Measurements from ENCODE around the gene ACTN4. TPM values are rescaled to one million over a fixed set of nuclear protein-coding genes. Genes with fewer than 3 reads are reported as not detected.
A peak's percentile ranks its signal among the peaks of the same experiment; 100 is the strongest.

The ACTN4 gene
- total RNA-seq, 4 donors from 2014 or later: 475 to 520 (median 507) TPM

- TF ChIP-seq POLR2AphosphoS5 (IDR thresholded peaks at IDR 0.05) (no peak), EP300 (IDR thresholded peaks at IDR 0.05) (no peak), CTCF (IDR thresholded peaks at IDR 0.05) (no peak), POLR2A (IDR thresholded peaks at IDR 0.05) (no peak)
- Histone ChIP-seq H3K27me3 (no peaks in the 10 kb centered on the region), H3K4me3 (no peak overlapping the region), H3K9me3 (no peaks in the 10 kb centered on the region), H3K36me3 (no peaks in the 10 kb centered on the region), H3K27ac (peak overlapping the region; percentile 96), H3K4me1 (peaks cover 98% of the 10 kb centered on the region)
- DNase-seq (ENCODE audit: low spot score in 2 of 2): no peak
- WGBS: 49% methylated on average over 5 of the region's 5 CpGs
Observed at GRCh38 chr19:38655148-38655824, 7.8 kb downstream of the ACTN4 start.

- Histone ChIP-seq H3K4me1 (peaks cover 98% of the 10 kb centered on the region), H3K27me3 (no peaks in the 10 kb centered on the region), H3K9me3 (no peaks in the 10 kb centered on the region), H3K4me3 (no peak overlapping the region), H3K36me3 (no peaks in the 10 kb centered on the region), H3K27ac (peak overlapping the region; percentile 96)
- TF ChIP-seq EP300 (IDR thresholded peaks at IDR 0.05) (no peak), POLR2AphosphoS5 (IDR thresholded peaks at IDR 0.05) (peak in 1 of 3 donors; percentile 71)
- DNase-seq (ENCODE audit: low spot score in 2 of 2): no peak
- 68% methylated on average over 7 of the region's 7 CpGs for WGBS
Observed at GRCh38 chr19:38656171-38656981, 8.9 kb downstream of the ACTN4 start.

DNA sequence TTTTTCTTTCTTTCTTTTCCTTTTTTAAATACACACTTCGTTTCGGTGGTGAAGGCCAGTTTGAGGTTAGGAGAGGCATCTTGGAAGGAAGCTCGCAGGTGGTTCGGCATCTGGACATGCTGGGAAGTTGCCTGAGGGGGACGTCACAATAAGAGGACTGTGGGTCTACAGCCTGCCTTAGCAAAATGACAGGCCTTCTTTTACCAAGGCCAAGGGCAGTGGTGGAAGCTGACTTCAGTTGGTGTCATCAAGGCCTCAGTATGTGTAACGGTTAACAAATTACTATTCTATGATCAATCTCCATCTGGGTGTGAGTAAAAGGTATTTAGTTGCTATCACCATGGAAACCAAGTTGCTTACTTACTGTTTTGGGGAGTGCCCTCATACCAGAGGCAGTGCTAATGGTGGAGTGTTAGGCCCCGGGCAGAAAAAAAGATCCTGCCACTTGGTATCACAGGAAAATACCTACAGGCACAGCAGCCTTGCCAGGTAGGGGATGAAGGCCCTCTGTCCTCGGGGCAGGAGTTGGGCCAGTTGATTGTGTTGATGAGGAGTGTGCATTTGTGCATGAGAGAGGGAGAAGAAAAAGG is 10.3 kb downstream of the ACTN4 start:
- no peak for DNase-seq (ENCODE audit: low spot score in 2 of 2)
- Histone ChIP-seq H3K4me3 (no peak overlapping the region), H3K4me1 (peaks cover 98% of the 10 kb centered on the region), H3K36me3 (no peaks in the 10 kb centered on the region), H3K27me3 (no peaks in the 10 kb centered on the region), H3K9me3 (no peaks in the 10 kb centered on the region), H3K27ac (peak overlapping the region; percentile 96)
- WGBS: 41% methylated on average over 8 of the region's 8 CpGs
- TF ChIP-seq POLR2AphosphoS5 (IDR thresholded peaks at IDR 0.05) (no peak), CTCF (IDR thresholded peaks at IDR 0.05) (no peak), EP300 (IDR thresholded peaks at IDR 0.05) (no peak), POLR2A (IDR thresholded peaks at IDR 0.05) (no peak)

DNA sequence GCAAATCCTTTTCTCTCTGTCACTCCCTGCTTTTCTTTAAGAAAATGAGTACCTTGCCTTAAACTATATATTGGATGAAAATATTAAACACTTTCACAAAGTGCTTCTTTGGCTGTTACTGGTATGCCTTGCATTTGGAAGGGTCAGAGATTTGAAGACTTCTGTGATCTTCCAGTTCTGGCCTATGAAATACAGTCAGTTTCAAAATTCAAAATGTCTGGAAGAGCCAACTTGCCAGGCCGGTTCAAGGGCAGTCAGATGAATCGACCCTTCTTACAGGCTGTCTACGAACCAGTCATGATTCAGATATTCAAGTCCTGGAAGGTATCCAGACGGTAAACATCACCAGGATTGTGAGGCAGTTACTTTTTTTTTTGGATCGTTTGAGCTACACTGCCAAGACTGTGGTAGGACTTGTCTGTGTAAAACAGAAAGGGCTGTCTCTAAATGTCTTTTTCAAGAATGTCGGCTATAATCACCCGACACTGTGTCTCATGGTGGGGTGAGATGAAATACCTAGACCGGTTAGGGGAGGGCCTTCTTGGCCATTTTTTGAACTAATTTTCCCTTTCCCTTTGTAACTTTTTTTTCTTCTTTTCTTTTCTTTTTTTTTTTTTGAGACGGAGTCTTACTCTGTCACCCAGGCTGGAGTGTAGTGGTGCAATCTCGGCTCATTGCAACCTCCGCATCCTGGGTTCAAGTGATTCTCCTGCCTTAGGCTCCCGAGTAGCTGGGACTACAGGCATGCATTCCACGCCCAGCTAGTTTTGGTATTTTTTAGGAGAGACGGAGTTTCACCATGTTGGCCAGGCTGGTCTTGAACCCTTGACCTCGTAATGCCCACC is 11.2 kb downstream of the ACTN4 start:
- peak overlapping the region; percentile 27 for H3K4me3 ChIP-seq
- TF ChIP-seq EP300 (IDR thresholded peaks at IDR 0.05) (no peak), POLR2AphosphoS5 (IDR thresholded peaks at IDR 0.05) (peak in 2 of 3 donors; percentile 84 to 90), POLR2A (IDR thresholded peaks at IDR 0.05) (no peak), CTCF (IDR thresholded peaks at IDR 0.05) (no peak)
- no peaks in the 10 kb centered on the region for H3K27me3 ChIP-seq
- peaks cover 98% of the 10 kb centered on the region for H3K4me1 ChIP-seq
- no peak for DNase-seq (ENCODE audit: low spot score in 2 of 2)
- H3K27ac ChIP-seq: peak overlapping the region; percentile 96
- no peaks in the 10 kb centered on the region for H3K36me3 ChIP-seq
- WGBS: 22% methylated on average over 15 of the region's 15 CpGs
- H3K9me3 ChIP-seq: no peaks in the 10 kb centered on the region

DNA sequence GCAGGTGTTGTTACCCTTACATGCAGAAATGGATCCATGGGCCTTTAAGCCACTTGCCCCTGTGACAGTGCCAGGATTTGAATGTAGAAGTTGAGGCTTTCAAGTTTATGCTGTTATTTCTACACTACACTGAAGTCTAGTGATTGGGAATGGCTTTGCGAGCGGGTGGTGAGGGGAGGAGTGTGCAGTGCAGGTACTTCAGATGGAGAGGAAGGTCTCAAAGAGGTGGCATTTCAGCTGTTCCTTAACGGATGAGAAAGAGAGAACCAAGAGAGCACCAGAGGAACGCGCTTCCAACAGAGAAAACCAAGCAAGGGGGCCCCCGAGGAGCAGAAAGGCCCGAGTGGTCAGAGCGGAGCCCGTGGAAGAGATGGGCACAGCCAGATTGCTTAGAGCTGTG is 13.3 kb downstream of the ACTN4 start:
- WGBS: 71% methylated on average over 9 of the region's 9 CpGs
- TF ChIP-seq POLR2AphosphoS5 (IDR thresholded peaks at IDR 0.05) (no peak), EP300 (IDR thresholded peaks at IDR 0.05) (no peak), POLR2A (IDR thresholded peaks at IDR 0.05) (no peak), CTCF (IDR thresholded peaks at IDR 0.05) (no peak)
- H3K36me3 ChIP-seq: no peaks in the 10 kb centered on the region
- DNase-seq (ENCODE audit: low spot score in 2 of 2): no peak
- peak overlapping the region; percentile 96 for H3K27ac ChIP-seq
- no peak overlapping the region for H3K4me3 ChIP-seq
- H3K4me1 ChIP-seq: peaks cover 99% of the 10 kb centered on the region
- H3K9me3 ChIP-seq: no peaks in the 10 kb centered on the region
- no peaks in the 10 kb centered on the region for H3K27me3 ChIP-seq
